Type B pancreatic cell (in vitro differentiated cells): ENCODE data around the gene COMTD1. TPM values are rescaled to one million over a fixed set of nuclear protein-coding genes. Genes with fewer than 3 reads are reported as not detected.
"Not testable (repeated sequence)": the region's sequence is repeated elsewhere in the genome, so short reads cannot be mapped to it uniquely, and the experiment has no call there.

Source experiments
- DNase-seq: peaks from one replicate; pipeline ENCODE4 v3.0.0; 2021; ENCODE audit warnings: mixed read lengths; ENCODE audit not compliant: unreplicated experiment; ENCODE audit errors: extremely low spot score
- H3K27ac Mint-ChIP-seq: 2 replicates; pipeline ENCODE4 v1.8.0; 2021; ENCODE audit warnings: mild to moderate bottlenecking, mixed read lengths
- H3K27me3 Mint-ChIP-seq: 2 replicates; pipeline ENCODE4 v1.8.0; 2021; ENCODE audit warnings: mixed read lengths
- H3K36me3 Mint-ChIP-seq: 2 replicates; pipeline ENCODE4 v1.8.0; 2021; ENCODE audit warnings: mixed read lengths
- H3K4me1 Mint-ChIP-seq: one replicate; pipeline ENCODE4 v1.8.0; 2021; ENCODE audit warnings: mixed read lengths; ENCODE audit not compliant: unreplicated experiment
- H3K4me3 Mint-ChIP-seq: 2 replicates; pipeline ENCODE4 v1.8.0; 2021; ENCODE audit warnings: mild to moderate bottlenecking, mixed read lengths
- H3K9me3 Mint-ChIP-seq: 2 replicates; pipeline ENCODE4 v1.8.0; 2021; ENCODE audit warnings: mixed read lengths
- CTCF ChIP-seq: fragments of 200-600 bp; sonication (generic); conservative IDR thresholded peaks from 2 replicates; pipeline ENCODE4 v1.5.0; 2021; ENCODE audit warnings: antibody characterized with exemption, mild to moderate bottlenecking
- total RNA-seq: library from RNA; stranded (reverse); gene quantifications from 2 replicates; pipeline ENCODE4 v1.2.1, GENCODE V29; 2021; ENCODE audit warnings: low replicate concordance

COMTD1 gene
- total RNA-seq, 1 donor from 2014 or later, result 40.4 TPM

DNA sequence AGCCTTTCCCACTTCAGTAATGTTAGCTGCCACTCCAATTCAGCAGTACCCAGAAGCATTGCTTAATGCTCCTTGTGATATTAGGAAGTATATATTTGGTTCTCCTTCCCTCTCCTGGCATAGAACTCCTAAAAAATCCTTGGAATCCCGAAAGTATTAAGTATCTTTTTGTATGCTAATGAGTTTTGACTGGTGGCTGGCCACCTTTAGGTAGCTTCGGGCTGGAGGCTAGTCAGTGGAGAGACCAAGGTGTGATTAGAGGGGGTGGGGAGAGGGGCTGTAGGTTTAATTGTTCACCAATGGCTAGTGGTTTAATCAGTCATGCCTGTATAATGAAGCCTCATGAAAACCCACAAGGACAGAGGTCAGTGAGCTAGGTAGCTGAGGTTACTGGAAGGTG lies 12.2 kb downstream of the COMTD1 start:
- H3K9me3 Mint-ChIP-seq, result no peaks in the 10 kb centered on the region
- no peak for DNase-seq
- TF ChIP-seq CTCF, result no peak
- H3K4me1 Mint-ChIP-seq, result peaks cover 46% of the 10 kb centered on the region
- H3K36me3 Mint-ChIP-seq, result peaks cover 55% of the 10 kb centered on the region
- H3K4me3 Mint-ChIP-seq, result no peak overlapping the region
- H3K27ac Mint-ChIP-seq, result peak overlapping the region; percentile 96
- H3K27me3 Mint-ChIP-seq, result no peaks in the 10 kb centered on the region

DNA sequence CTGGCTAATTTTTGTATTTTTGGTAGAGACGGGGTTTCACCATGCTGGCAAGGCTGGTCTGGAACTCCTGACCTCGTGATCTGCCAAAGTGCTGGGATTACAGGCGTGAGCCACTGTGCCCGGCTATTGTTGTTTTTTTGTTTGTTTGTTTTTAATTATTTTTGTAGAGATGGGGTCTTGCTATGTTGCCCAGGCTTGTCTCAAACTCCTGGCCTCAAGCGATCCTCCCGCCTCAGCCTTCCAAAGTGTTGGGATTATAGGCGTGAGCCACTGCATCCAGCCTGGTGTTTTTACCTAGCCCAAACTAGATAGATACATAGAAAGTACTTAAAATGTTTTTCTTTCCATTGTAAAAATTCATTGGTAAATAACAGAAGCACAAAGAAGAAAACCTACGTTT lies 14.3 kb downstream of the COMTD1 start:
- Mint-ChIP-seq H3K4me1 (peaks cover 40% of the 10 kb centered on the region), H3K36me3 (peaks cover 58% of the 10 kb centered on the region)

DNA sequence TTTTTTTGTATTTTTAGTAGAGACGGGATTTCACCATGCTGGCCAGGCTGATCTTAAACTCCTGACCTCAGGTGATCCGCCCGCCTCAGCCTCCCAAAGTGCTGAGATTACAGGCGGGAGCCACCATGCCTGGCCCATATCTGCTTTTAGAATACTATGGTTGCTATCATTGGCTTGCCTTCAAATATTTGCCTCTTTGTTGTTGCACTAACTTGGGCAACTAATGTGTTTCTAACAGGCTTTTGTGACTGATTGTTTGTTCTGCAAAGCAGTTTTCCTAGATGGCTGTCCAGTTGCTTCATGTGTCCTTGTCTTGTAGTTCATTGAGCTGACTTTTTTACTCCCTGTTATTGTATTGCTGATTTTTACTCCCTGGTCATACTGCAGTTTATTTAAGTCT lies 15.5 kb downstream of the COMTD1 start:
- Mint-ChIP-seq H3K27ac (peak overlapping the region; percentile 30), H3K4me3 (no peak overlapping the region), H3K4me1 (peaks cover 39% of the 10 kb centered on the region), H3K27me3 (no peaks in the 10 kb centered on the region), H3K36me3 (peaks cover 56% of the 10 kb centered on the region), H3K9me3 (no peaks in the 10 kb centered on the region)
- TF ChIP-seq CTCF, result no peak
- DNase-seq, result no peak

More for the DNA sequence above, 14.3 kb downstream of the COMTD1 start:
- H3K27ac Mint-ChIP-seq, result peak overlapping the region; percentile 6
- not testable (repeated sequence) for H3K27me3 Mint-ChIP-seq, DNase-seq, H3K9me3 Mint-ChIP-seq, H3K4me3 Mint-ChIP-seq

DNA sequence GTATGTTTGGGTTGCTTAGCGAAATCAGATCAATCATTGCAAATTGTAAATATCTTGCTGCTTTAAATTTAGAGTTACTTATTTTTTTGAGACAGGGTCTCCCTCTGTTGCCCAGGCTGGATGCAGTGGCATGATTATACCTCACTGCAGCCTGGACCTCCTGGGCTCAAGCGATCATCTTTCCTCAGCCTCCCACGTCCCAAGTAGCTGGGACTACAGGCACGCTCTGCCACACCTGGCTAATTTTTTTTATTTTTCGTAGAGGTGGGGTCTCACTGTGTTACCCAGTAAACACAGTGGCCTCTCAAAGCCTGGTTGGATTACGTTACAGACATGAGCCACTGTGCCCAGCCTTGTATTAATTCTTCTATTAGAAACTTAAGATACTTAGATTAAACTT lies 23.4 kb downstream of the COMTD1 start:
- Mint-ChIP-seq H3K27ac (peak overlapping the region; percentile 100), H3K36me3 (peaks cover 32% of the 10 kb centered on the region), H3K27me3 (no peaks in the 10 kb centered on the region), H3K4me1 (peaks cover 33% of the 10 kb centered on the region), H3K9me3 (no peaks in the 10 kb centered on the region), H3K4me3 (peak overlapping the region; percentile 93)
- DNase-seq, result no peak
- TF ChIP-seq CTCF, result no peak

GRCh38 chr10:75211007-75211691 lies 24.6 kb downstream of the COMTD1 start:
- peak overlapping the region; percentile 100 for H3K27ac Mint-ChIP-seq
- H3K27me3 Mint-ChIP-seq, result no peaks in the 10 kb centered on the region
- no peak for TF ChIP-seq CTCF
- no peak for DNase-seq
- H3K4me1 Mint-ChIP-seq, result peaks cover 39% of the 10 kb centered on the region
- peaks cover 25% of the 10 kb centered on the region for H3K36me3 Mint-ChIP-seq
- no peaks in the 10 kb centered on the region for H3K9me3 Mint-ChIP-seq
- H3K4me3 Mint-ChIP-seq, result peak overlapping the region; percentile 93

DNA sequence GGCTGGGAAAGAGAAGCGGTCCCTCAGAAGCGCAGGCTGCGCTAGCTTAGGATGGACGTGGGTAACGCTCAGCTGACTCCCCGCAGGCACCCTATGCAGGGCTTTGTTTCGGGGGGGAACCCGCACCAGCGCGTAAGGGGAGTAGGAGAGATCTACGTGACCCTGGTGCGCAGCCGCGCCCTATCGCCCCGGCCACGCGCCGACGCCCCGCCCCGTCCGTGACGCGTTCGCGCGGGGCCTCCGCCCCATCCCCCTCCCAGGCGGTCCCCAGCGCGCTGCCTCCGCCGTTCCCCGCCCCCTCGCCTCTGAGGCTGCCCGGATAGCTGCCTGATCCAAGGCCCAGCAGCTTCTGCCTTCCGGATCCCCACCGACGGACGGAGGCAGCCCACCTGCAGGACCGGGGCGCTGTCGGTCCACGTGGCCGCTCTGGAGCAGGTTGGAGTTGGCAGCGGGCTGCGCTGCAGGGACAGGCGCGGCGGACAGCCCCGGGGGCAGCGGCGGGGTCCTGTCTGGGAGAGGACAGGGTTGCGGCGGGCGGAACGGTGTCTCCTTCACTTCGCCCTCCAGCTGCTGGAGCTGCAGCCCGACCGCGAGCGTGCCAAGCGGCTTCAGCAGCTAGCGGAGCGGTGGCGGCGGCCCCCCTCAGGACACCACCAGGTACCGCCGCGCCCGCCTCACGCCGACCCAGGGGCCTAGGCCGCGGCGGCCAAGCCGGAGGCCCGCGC lies 25.3 kb downstream of the COMTD1 start, which contains the start of gene VDAC2:
Gene VDAC2 (plus strand): TSS at position 515 of the 725 bp plus-strand sequence. CDS start 363 bp downstream, outside the sequence.
- TF ChIP-seq CTCF, result no peak
- peak within 1 kb of the TSS; percentile 99 for H3K4me3 Mint-ChIP-seq
- H3K36me3 Mint-ChIP-seq, result peaks cover 20% of the 10 kb centered on the region
- no peaks in the 10 kb centered on the region for H3K9me3 Mint-ChIP-seq
- H3K27me3 Mint-ChIP-seq, result no peaks in the 10 kb centered on the region
- DNase-seq, result peak; percentile 94
- peaks cover 35% of the 10 kb centered on the region for H3K4me1 Mint-ChIP-seq
- peak within 1 kb of the TSS; percentile 100 for H3K27ac Mint-ChIP-seq
